Aorta (tissue), 5 donors: ENCODE measurements around the gene KCNIP1. TPM values are rescaled to one million over a fixed set of nuclear protein-coding genes. Genes with fewer than 3 reads are reported as not detected.

ENCODE experiments used
- ATAC-seq: fragments of 200-7000 bp; cut with Tn5 transposase; one replicate; pipeline ENCODE4 v1.9.1; 2022; ENCODE audit warnings: moderate library complexity; ENCODE audit not compliant: low FRiP score
- DNase-seq, 2 donors: peaks; one replicate each; pipeline ENCODE4 v3.0.0-alpha.2; 2020
- H3K27ac ChIP-seq, 2 donors: one replicate each; pipeline ENCODE4 v1.5.1; 2013; ENCODE audit warnings: low read length in 2 of 2, mild to moderate bottlenecking in 2 of 2, moderate library complexity in 2 of 2, control low read depth in 1 of 2, inconsistent platforms in 1 of 2, low read depth in 1 of 2
- H3K27me3 ChIP-seq, 2 donors: one replicate each; pipeline ENCODE4 v1.6.1; 2013; ENCODE audit warnings: control low read depth in 1 of 2, low read length in 1 of 2, mild to moderate bottlenecking in 1 of 2, moderate library complexity in 1 of 2; ENCODE audit not compliant: insufficient read depth in 2 of 2, control insufficient read depth in 1 of 2
- H3K36me3 ChIP-seq, 2 donors: one replicate each; pipeline ENCODE4 v1.6.1; 2013; ENCODE audit warnings: control low read depth in 1 of 2, low read length in 1 of 2, mild to moderate bottlenecking in 1 of 2; ENCODE audit not compliant: insufficient read depth in 2 of 2, control insufficient read depth in 1 of 2
- H3K4me1 ChIP-seq, 2 donors: one replicate each; pipeline ENCODE4 v1.6.1; 2013; ENCODE audit warnings: low read length in 2 of 2, control low read depth in 1 of 2, mild to moderate bottlenecking in 1 of 2, moderate library complexity in 1 of 2; ENCODE audit not compliant: insufficient read depth in 2 of 2, control insufficient read depth in 1 of 2
- H3K4me3 ChIP-seq, 2 donors: one replicate each; pipeline ENCODE4 v1.5.1; 2013; ENCODE audit warnings: low read length in 2 of 2, control low read depth in 1 of 2, mild to moderate bottlenecking in 1 of 2
- H3K9me3 ChIP-seq: one replicate; pipeline ENCODE4 v1.6.1; 2013; ENCODE audit warnings: mild to moderate bottlenecking, low read length; ENCODE audit not compliant: control insufficient read depth
- WGBS, 2 donors: extraction: QIAGEN DNeasy Blood & Tissue Kit; methylation state at CpG; one replicate each; pipeline ENCODE4 v1.1.7; 2013; 5-methylcytosine and 5-hydroxymethylcytosine counted together
- intact Hi-C, 2 donors: fragments of 100-400 bp; cut with DNase I; formaldehyde crosslinking; loops; one replicate each; pipeline versions ENCODE4 v1.14.2 to v1.15.0; 2022
- polyA plus RNA-seq, 2 donors: library from polyadenylated mRNA; stranded (reverse); fragments of 200-250 nt; gene quantifications; one replicate each; pipeline ENCODE4 v1.2.3, GENCODE V29; 2013
- total RNA-seq, 2 donors: library from RNA; stranded (reverse); fragmentation: NEBNext Ultra II Directional; extraction: Animal tissue kit (Norgen Biotek cat#: 25700); gene quantifications; one replicate each; pipeline ENCODE4 v1.2.1, GENCODE V29; 2021
- donor health status: healthy with polysubstance abuse.
- donor health status: Bipolar disorder and iron deficiency.
- donor health status: DM: no; HTN: no; CAD: no.
- donor health status: DM: no; HTN: no; CAD: no.
- donor health status: DM: yes; HTN: yes; CAD: no.

The KCNIP1 gene
- total and polyA plus RNA-seq, 4 donors, result 0.42 TPM; not detected in 3

DNA sequence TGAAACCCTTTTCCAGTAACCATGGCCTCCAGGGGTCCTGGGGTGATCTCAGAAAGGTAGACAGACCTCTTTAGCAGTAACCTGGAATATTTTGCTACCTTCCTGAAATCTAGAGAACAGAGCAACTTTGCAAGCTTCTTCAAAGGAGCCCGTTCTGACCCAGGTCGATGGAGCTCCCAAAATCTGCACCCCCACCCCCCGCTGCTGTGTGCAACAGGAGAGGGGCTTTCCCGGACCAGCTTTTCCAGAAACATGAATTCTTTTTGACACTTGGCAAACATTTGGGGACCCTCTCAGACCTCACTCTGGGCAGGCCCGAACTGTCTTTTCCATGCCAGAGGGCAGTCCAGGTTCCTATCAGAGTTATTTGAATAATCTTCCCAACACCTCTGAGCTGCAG is 65.3 kb downstream of the KCNIP1 start:
- Histone ChIP-seq H3K36me3 (no peaks in the 10 kb centered on the region), H3K9me3 (no peaks in the 10 kb centered on the region), H3K27ac (no peak overlapping the region), H3K4me3 (no peak overlapping the region), H3K27me3 (no peaks in the 10 kb centered on the region), H3K4me1 (no peaks in the 10 kb centered on the region)
- no peak for DNase-seq
- WGBS, 2 donors, result 83 to 87% methylated on average over 5 of the region's 5 CpGs
- intact Hi-C loops, result no loop called here
- no peak for ATAC-seq

DNA sequence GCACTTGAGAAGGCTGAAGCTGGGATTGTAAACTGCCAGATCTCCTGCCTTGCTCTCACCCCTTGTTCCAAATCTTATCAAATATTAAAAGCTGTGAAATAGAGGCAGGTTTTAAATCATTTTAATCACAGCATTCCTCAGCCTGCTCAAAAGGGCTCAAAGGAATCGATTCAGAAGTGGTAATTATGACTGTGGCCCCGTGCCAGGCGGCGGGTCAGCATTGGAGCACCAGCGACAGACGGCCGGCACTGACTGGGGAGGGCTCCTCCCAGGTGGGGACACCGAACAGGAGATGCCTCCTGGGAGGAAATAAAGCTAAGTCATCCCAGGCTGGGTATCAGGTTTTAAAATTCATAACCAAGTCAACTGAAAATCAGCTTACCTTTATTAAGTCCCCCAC is 66.7 kb downstream of the KCNIP1 start:
- DNase-seq (no peak), ATAC-seq (no peak)
- intact Hi-C loops, result no loop called here
- Histone ChIP-seq H3K27me3 (no peaks in the 10 kb centered on the region), H3K4me3 (no peak overlapping the region), H3K36me3 (no peaks in the 10 kb centered on the region), H3K4me1 (no peaks in the 10 kb centered on the region), H3K27ac (no peak overlapping the region), H3K9me3 (no peaks in the 10 kb centered on the region)
- 42 to 46% methylated on average over 8 of the region's 8 CpGs for WGBS, 2 donors

DNA sequence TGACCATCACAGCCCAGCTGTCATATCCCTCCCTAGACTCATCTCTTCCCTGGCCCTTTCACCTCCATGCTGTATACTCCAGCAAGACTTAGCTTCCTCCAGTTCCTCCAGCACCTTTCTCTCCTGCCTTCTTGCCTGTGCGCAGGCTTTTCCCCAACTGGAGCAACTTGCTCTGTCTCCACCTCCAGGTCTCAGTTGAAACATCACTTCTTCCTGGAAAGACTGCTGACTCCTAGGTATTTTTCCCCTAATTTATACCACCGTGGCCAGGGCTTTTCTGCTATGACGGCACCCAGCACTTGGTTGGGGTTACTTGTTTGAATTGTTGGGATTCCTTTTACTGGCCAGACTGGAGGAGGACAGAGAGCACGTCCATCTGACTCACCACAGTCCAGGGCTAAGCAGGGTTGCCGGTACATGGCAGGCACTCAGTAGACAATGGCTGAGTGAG is 67.5 kb downstream of the KCNIP1 start:
- WGBS, 2 donors, result 15 to 24% methylated on average over 5 of the region's 5 CpGs
- intact Hi-C loops, result no loop called here

DNA sequence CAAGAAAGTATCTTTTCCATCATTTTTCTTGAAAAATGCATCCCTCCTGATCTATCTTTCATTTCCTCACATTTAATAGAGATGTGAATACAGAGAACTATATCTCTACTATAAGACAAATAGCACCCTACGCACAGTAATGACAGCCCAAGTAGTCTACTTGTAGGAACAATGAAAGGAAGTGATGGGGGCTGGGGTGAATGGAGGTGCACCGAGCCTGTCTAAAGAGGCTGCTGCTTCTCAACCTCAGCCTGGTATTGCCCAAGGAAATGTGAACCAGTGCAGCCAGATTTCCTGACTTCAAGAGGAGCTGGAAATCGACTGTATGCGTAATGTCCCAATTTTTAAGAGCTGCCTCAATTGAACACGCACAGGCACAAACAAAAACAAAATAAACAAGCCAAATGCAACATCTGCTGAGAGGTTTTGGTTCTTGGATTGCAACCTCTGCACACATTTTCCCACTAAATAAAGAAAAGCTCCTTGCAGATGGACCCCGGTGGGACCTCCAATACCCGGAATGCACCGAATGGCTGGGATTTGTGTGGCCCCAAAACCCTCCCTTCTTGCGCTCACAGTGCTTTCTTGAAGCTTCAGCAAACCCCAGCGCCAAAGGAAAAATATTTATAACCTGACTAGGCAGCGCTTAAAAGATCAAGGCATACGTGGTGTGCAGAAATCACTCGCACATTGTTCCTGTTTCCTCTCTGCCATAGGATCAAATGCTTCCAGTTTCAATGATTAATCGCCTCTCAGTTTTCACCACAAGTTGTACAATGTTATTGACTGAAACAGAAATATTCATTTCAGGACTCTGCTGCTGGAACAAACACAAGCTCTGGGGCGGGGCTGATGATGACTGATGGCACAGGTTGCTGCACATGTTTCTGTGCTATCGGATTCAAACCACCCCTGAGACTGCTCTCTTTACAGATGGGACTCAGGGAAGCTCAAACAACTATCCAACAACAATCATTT is 68.3 kb downstream of the KCNIP1 start:
- ATAC-seq (no peak), DNase-seq (no peak)
- Histone ChIP-seq H3K4me3 (no peak overlapping the region), H3K9me3 (peaks cover 4% of the 10 kb centered on the region), H3K27ac (no peak overlapping the region), H3K4me1 (no peaks in the 10 kb centered on the region), H3K36me3 (no peaks in the 10 kb centered on the region), H3K27me3 (peaks cover 0 to 2% of the 10 kb centered on the region in 2 donors)
- WGBS, 2 donors, result 28 to 42% methylated on average over 16 of the region's 16 CpGs
- intact Hi-C loops, result no loop called here

More for the DNA sequence above, 67.5 kb downstream of the KCNIP1 start:
- DNase-seq (no peak), ATAC-seq (no peak)
- Histone ChIP-seq H3K27me3 (peaks cover 0 to 1% of the 10 kb centered on the region in 2 donors), H3K4me3 (no peak overlapping the region), H3K9me3 (peaks cover 4% of the 10 kb centered on the region), H3K36me3 (no peaks in the 10 kb centered on the region), H3K4me1 (no peaks in the 10 kb centered on the region), H3K27ac (no peak overlapping the region)

DNA sequence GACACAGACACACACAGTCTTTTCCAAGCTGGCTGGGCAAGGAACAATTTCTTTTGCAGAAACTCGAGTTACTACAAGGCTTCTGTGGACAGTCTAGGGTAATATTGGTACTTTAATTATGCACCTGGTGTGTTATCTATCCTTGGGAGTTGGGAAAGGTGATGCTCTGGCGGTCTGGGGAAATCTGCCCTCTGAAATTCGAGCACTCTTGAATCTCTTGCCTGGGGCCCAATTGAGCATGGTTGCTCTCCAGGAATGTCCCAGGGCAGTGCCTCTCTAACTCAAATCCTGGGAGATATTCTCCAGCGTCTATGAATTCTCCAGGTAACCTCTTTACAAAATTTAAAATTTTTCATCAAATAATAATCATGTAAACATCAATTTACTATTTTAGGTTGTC is 69.3 kb downstream of the KCNIP1 start:
- DNase-seq, result no peak
- Histone ChIP-seq H3K27ac (no peak overlapping the region), H3K4me3 (no peak overlapping the region), H3K9me3 (peaks cover 5% of the 10 kb centered on the region), H3K27me3 (peaks cover 0 to 2% of the 10 kb centered on the region in 2 donors), H3K4me1 (no peaks in the 10 kb centered on the region), H3K36me3 (no peaks in the 10 kb centered on the region)
- 52 to 56% methylated on average over 4 of the region's 4 CpGs for WGBS, 2 donors
- intact Hi-C loops, result no loop called here
- no peak for ATAC-seq

DNA sequence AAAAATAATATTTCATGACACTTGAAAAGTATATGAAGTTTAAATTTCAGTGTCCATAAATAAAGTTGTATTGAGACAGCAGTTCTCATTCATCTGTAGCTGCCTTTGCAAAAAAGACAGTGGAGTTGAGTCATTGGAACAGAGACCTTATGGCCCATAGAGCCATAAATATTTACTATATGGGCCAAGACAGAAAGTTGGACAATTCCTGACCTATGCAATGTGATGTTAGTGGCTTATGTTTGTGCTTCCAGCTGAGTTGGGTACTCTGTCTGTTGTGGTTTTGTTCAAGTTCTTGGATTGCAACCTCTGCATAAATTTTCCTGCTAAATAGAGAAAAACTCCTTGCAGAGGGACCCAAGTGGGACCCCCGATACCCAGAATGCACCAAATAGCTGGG is 69.8 kb downstream of the KCNIP1 start:
- no peak overlapping the region for H3K4me3 ChIP-seq
- 78 to 81% methylated on average over 1 of the region's 1 CpG for WGBS, 2 donors
- peaks cover 0 to 2% of the 10 kb centered on the region in 2 donors for H3K27me3 ChIP-seq
- H3K36me3 ChIP-seq, result no peaks in the 10 kb centered on the region
- no peak for DNase-seq
- intact Hi-C loops, result no loop called here
- no peaks in the 10 kb centered on the region for H3K4me1 ChIP-seq
- ATAC-seq, result no peak
- H3K9me3 ChIP-seq, result peaks cover 5% of the 10 kb centered on the region
- H3K27ac ChIP-seq, result no peak overlapping the region

DNA sequence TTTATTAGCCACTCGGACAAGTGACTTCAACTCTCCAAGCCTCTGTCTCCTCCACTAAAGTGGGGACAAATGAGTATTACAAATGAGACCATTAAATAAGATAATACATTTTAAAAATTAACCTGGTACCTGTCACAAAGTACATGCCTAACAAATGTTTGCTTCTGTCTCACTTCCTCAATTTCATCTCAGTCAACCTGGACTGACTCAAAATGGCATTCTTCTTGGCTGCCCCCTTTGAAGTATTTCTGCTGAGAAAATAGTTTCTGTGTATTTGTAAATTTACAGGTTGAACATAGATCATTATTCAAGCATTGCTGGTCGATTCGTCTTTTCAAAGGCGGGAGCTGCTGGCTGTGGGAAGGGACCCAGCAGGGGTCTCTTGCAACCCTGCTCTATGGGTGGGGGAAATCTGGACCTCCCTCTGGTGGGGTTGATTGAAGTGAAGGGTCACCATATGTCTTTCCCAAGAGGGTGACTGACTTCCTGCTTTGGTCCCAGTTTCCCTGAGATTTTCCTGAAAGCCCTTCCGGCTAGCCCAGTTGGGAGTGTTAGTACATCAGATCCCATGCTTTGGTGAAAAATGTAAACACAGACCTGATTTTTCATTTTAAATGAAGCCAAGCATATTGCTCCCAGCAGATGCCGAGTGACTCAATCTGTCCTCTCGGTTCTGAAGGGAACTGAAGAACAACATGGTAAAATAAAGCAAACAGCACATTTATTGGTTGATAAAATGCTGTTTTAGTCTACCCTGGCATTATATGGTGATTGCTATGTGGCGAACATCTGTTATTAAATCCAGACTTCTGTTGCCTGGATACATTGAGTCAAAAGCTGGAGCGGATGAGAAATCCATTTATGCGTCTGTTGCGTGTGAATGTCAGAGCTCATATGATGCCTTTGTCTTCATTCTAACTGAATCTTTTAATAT is 73.0 kb downstream of the KCNIP1 start:
- WGBS, 2 donors, result 46 to 54% methylated on average over 11 of the region's 11 CpGs

DNA sequence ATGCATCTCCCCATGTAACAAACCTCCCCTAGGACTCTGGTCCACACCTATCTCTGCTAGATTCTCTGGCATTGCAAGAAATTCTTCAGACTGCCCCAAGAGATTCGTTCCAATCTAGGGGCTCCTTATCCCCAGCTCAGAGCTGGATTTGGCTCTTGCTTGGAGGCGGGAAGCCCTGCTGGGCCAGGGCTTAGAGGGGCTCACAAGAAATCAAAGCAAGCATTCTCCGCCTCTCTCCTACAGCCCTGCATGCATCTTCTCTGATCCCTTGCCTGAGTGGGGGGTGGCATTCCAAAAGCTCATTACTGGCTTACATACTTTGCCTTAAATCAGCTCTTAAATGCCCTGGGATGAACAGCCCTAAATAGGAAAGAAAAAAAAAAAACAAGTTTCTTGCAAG is 75.8 kb downstream of the KCNIP1 start:
- H3K27ac ChIP-seq, result no peak overlapping the region
- WGBS, 2 donors, result 51 to 52% methylated on average over 3 of the region's 3 CpGs

More for the DNA sequence above, 73.0 kb downstream of the KCNIP1 start:
- Histone ChIP-seq H3K27ac (no peak overlapping the region), H3K4me1 (no peaks in the 10 kb centered on the region), H3K9me3 (peaks cover 11% of the 10 kb centered on the region), H3K4me3 (no peak overlapping the region), H3K27me3 (peaks cover 0 to 2% of the 10 kb centered on the region in 2 donors), H3K36me3 (no peaks in the 10 kb centered on the region)
- peak in 1 of 2 donors; percentile 1 for DNase-seq
- ATAC-seq, result no peak
- intact Hi-C loops, result no loop called here

More for the DNA sequence above, 75.8 kb downstream of the KCNIP1 start:
- no peak for ATAC-seq
- Histone ChIP-seq H3K9me3 (peaks cover 11% of the 10 kb centered on the region), H3K27me3 (peaks cover 0 to 2% of the 10 kb centered on the region in 2 donors), H3K4me1 (no peaks in the 10 kb centered on the region), H3K36me3 (no peaks in the 10 kb centered on the region), H3K4me3 (no peak overlapping the region)
- DNase-seq, result peak in 1 of 2 donors; percentile 12
- intact Hi-C loops, result no loop called here
